Measurements from ENCODE around the gene KCTD2.

DNA sequence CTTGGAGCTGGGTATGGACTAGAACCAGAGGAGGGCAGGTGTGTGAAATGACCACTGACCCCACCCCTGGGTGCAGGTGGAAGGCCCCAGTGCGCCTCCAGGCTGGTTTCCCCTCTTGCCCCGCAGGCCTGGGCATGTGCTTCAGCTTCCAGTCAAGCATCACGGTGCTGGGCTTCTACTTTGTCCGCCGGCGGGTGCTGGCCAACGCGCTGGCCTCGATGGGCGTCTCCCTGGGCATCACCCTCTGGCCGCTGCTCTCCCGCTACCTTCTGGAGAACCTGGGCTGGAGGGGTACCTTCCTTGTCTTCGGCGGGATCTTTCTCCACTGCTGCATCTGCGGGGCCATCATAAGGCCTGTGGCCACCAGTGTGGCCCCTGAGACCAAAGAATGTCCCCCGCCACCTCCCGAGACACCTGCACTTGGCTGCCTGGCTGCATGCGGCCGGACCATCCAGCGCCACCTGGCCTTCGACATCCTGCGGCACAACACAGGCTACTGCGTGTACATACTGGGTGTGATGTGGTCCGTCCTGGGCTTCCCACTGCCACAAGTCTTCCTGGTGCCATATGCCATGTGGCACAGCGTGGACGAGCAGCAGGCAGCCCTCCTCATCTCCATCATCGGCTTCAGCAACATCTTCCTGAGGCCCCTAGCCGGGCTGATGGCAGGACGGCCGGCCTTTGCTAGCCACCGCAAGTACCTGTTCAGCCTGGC is 53.0 kb downstream of the KCTD2 start:
- TF ChIP-seq, protein P1, sequence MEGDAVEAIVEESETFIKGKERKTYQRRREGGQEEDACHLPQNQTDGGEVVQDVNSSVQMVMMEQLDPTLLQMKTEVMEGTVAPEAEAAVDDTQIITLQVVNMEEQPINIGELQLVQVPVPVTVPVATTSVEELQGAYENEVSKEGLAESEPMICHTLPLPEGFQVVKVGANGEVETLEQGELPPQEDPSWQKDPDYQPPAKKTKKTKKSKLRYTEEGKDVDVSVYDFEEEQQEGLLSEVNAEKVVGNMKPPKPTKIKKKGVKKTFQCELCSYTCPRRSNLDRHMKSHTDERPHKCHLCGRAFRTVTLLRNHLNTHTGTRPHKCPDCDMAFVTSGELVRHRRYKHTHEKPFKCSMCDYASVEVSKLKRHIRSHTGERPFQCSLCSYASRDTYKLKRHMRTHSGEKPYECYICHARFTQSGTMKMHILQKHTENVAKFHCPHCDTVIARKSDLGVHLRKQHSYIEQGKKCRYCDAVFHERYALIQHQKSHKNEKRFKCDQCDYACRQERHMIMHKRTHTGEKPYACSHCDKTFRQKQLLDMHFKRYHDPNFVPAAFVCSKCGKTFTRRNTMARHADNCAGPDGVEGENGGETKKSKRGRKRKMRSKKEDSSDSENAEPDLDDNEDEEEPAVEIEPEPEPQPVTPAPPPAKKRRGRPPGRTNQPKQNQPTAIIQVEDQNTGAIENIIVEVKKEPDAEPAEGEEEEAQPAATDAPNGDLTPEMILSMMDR (IDR thresholded peaks at IDR 0.05 in 4 of 5, conservative IDR thresholded peaks at IDR 0.05 in 1 of 5) = no peak
- TF ChIP-seq POLR2A (IDR thresholded peaks at IDR 0.05) = no peak
